GM18520 (cell line): ENCODE data around the gene ZSWIM8.
"Not testable (repeated sequence)": the region's sequence is repeated elsewhere in the genome, so short reads cannot be mapped to it uniquely, and the experiment has no call there.

ENCODE experiments used
- ATAC-seq: cut with Tn5 transposase; IDR thresholded peaks from one replicate; pipeline ENCODE4 v1.9.1; 2021; ENCODE audit not compliant: unreplicated experiment

ZSWIM8 gene, protein sequence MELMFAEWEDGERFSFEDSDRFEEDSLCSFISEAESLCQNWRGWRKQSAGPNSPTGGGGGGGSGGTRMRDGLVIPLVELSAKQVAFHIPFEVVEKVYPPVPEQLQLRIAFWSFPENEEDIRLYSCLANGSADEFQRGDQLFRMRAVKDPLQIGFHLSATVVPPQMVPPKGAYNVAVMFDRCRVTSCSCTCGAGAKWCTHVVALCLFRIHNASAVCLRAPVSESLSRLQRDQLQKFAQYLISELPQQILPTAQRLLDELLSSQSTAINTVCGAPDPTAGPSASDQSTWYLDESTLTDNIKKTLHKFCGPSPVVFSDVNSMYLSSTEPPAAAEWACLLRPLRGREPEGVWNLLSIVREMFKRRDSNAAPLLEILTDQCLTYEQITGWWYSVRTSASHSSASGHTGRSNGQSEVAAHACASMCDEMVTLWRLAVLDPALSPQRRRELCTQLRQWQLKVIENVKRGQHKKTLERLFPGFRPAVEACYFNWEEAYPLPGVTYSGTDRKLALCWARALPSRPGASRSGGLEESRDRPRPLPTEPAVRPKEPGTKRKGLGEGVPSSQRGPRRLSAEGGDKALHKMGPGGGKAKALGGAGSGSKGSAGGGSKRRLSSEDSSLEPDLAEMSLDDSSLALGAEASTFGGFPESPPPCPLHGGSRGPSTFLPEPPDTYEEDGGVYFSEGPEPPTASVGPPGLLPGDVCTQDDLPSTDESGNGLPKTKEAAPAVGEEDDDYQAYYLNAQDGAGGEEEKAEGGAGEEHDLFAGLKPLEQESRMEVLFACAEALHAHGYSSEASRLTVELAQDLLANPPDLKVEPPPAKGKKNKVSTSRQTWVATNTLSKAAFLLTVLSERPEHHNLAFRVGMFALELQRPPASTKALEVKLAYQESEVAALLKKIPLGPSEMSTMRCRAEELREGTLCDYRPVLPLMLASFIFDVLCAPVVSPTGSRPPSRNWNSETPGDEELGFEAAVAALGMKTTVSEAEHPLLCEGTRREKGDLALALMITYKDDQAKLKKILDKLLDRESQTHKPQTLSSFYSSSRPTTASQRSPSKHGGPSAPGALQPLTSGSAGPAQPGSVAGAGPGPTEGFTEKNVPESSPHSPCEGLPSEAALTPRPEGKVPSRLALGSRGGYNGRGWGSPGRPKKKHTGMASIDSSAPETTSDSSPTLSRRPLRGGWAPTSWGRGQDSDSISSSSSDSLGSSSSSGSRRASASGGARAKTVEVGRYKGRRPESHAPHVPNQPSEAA (N-terminal part only)

DNA sequence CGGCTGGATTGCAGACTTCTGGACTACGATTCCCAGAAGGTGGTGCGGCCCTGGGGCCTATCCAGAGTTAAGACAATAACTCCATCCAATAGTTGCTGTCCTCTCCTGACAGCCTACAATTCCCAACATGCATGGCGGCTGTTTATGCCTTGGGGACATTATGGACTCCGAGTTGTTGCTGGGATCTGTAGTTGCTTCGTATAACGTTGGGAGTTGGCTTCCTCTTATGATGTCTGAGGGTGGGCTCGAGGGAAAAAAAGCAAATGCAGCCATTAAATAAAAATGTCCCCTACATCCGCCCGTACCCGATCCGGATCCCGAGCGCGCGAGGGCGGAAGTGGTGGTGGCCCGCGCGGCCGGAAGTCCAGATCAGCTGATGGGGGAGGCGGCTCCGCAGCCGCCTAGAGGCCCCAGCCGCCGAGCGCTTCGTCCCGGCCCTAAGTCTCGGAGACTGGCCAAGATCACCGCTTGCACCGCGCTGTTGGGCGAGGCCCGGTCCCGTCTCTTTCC lies at the start of gene ZSWIM8:
TSS of gene ZSWIM8 (plus strand) at position 396 of the 510 bp plus-strand sequence. CDS start 273 bp downstream, outside the sequence.
- ATAC-seq = peak; percentile 74

DNA sequence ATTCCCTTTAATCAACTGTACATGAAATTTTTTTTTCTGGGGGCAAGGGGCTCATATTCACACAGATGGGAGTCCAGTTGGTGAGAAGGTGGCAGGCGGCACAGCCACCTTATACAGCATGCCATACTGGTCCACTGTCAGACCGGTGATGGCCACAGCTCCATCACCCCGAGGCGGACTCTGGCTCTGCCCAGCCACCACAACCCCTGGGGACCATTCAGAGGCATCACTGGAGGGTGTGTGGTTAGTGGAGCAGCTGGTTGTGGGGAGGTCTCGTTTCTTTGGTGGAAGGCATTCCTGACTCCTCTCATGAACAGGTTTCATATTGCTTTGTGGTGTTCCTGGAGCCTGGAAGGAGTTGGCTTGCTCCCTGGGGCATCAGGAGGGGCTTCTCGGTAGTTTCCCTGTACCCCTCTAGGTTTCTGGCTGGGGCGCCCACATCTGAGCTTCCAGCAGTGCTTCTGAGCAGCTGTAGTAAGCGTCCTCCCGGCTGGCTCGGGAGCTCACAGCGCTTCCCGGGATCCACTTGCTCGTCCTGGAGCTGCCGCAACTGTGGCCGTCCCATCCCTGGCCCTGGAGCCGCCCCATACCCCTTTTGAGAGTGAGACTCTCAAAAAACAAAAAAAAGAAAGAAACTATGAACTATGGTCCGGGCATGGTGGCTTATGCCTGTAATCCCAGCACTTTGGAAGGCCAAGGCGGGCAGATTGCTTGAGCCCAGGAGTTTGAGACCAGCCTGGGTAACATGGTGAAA lies 44.7 kb upstream of the ZSWIM8 start:
- not testable (repeated sequence) for ATAC-seq

DNA sequence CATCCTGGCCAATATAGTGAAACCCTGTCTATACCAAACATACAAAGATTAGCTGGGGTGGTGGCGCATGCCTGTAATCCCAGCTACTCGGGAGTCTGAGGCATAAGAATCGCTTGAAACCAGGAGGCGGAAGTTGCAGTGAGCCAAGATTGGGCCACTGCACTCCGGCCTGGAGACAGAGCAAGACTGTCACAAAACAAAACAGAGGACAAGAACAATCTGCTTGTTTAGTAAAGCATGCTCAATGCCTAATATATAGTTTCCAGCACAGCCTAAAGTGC lies 43.0 kb upstream of the ZSWIM8 start:
- no peak for ATAC-seq

DNA sequence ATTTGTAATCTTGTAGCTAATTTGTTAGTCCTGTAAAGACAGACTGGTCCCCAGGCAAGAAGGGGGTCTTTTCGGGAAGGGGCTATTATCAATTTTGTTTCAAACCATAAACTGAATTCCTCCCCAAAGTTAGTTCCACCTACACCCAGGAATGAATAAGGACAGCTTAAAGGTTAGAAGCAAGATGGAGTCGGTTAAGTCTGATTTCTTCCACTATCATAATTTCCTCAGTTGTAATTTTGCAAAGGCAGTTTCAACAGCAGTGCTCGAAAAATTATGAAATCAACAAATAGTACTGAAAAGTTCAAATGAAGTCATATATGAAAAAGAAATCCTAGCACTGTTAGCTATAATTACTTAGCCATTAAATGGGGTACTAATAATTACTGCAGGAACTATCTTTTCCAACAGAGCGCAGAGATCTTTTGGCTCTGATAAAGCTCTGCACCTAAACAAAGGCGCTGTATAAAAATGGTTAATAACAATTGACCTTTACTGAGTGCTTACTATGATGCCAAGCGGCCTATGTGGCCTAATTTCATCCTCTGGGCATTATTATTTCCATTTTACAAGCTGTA lies 42.0 kb upstream of the ZSWIM8 start:
- ATAC-seq = no peak

DNA sequence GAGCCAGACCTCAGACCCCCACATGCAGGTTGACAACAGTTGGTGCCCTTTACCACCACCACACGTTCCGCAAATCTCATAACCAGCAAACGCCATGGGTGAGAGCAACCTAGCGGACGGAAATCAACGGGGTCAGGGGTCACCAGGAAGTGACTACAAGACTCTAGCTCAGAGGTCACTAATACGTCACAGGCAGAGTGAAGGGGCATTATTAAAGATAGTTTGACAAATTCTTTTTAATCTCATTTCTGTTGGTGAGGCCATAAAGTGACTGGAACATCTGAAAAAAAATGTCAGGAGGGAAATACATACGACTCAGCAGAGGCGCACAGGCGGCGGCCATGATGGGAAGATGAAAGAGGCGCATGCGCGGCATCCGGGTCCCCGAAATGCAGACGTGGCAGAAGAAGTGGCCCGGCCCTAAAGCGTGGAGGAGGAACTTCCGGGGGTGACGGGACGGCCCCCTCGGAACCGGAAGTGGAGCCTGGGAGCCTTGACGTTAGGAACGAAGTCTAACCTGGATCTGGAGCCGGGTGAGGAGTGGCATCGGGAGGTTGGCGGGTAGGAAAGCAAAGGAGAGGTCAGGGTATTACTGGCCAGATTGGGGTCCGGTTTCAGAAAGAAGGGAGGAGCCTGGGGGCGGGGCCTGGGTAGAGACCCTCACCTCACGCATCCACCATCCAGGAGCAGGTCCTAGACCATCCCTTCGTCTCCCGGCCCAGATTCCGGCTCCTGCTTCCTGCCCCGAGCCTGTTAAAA lies 41.3 kb upstream of the ZSWIM8 start, which contains the start of gene SEC24C:
TSS of gene SEC24C (plus strand) at position 468 of the 759 bp plus-strand sequence. CDS start 2,461 bp downstream, outside the sequence.
- peak; percentile 75 for ATAC-seq

DNA sequence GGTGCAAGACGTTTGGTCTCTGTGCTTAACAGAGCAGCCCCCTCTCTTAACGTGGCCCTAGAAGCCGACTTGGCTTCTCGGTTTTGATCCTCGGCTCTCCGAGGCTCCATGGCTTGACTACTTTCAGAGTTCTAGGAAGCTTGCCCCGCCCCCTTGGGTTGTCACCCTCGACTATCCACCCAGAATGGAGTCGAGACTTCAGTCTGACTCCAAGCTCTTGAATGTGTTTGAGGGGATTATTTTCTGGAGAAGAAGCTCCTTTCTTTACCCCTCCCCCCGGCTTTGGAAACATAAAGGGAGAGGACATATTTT lies 40.8 kb upstream of the ZSWIM8 start:
- ATAC-seq = no peak

DNA sequence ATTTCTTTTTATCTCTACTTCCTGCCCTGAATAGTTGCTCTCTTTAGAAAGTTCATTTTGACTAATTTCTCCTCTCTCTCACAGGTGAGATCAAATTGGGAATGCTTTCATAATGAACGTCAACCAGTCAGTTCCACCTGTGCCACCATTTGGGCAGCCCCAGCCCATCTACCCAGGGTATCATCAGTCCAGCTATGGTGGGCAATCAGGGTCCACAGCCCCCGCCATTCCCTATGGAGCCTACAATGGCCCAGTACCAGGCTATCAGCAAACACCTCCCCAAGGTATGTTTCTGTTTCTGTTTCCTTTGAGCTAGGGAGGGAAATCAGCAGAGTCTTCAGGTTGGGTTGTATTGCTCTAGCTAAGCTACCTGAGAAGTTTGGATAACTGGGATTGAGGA lies 38.7 kb upstream of the ZSWIM8 start:
- ATAC-seq = no peak

DNA sequence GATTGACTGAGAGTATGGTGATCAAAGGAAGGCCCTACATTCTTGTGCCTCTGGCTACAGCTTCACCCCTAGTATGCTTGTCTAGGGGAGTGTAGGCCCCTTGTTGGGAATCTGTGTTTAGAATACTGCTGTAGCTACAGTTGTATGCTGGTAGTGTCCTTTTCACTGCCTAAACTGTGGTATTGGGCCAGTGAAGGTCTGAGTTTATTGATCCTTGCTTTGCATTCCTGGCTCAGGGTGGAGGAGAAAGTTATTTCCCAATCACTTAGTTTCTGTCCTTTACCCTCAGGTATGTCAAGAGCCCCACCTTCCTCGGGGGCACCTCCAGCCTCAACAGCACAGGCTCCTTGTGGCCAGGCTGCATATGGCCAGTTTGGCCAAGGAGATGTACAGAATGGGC lies 34.6 kb upstream of the ZSWIM8 start:
- no peak for ATAC-seq

DNA sequence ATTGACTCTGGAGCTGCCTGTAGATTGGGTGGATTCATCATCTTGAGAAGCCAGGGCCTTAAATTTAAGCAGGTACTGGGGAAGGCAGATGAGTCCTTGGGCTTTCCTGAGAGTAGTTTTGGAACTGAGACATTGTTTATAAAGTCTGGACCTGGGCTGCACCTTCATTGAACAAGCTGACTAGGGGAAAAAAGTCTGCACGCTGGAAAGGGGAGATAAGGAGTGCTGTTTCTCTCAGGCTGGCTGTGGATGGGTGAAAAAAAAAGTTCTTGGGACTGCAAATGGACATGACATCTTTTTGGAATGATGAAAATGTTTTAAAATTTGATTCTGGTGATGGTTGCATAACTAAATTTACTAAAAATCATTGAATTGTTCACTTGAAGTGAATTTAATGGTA lies 29.2 kb upstream of the ZSWIM8 start:
- no peak for ATAC-seq

DNA sequence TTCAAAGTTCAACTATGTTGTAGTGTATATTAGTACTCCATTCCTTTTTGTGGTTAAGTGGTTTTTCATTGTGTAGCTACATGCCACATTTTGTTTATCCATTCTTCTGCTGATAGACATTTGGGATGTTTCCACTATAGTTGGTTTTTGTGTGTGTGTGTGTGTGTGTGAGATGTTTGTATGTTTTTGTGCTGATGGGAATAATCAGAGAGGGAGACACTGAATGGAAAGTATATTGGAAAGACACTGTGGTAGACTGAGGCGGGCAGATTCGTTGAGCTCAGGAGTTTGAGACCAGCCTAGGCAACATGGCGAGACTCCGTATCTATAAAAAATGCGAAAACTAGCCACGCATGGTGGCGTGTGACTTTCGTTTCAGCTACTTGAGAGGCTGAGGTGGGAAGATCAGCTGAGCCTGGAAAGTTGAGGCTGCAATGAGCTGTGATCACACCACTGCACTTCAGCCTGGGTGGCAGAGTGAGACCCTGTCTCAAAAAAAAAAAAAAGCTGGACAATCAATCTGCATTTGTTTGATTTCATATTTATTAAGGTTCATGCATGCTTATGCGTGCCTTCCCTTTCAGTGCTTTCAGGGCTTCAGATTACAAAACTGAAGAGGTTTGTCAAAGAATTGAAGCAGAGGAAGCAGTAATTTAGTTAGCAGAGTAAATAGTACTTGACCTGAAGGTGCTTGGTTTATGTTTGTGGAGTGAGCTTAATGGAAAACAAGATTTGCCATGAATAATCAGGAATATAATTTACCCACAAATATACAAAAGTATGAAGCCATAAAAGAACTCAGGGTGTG lies 26.5 kb upstream of the ZSWIM8 start:
- no peak for ATAC-seq

DNA sequence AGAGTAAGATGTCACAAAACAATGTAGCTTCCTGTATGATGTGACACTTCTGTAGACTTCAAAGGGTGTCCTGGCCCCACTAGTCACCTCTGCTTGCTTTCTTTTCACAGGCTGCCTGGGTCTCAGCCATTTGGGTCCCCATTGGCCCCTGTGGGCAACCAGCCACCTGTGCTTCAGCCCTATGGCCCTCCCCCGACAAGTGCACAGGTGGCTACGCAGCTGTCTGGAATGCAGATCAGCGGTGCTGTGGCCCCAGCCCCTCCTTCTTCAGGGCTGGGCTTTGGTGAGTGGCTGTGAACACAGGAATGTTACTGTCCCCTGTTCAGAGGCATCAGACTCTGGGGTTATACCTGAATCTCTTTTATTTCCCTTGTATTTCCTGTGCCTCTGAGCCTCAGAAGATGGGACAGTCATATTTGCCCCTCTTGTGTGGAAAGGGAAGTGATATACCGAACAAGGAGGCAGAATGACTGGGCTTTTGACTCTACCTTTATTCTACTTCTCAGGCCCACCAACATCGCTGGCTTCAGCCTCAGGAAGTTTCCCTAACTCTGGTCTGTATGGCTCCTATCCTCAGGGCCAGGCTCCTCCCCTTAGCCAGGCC lies 25.8 kb upstream of the ZSWIM8 start:
- peak; percentile 49 for ATAC-seq

DNA sequence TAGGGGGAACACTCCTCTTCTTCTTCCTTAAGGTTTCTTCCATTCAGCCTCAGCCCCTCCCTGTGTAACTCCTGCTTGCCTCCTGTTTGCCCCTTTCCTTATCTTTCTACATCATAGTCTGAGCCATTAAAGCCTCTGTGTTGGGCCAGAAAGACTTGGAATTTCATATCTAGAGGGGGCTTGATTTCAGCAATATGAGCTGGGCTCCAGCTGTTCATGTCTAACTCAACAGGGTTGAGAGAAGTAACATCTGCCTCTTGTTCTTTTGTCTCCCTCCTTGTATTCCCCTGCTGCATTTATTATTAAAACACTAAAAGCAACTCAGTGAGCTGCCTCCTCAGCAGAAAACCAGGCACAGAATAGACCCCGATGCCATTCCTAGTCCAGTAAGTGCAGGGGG lies 23.6 kb upstream of the ZSWIM8 start:
- ATAC-seq = no peak

DNA sequence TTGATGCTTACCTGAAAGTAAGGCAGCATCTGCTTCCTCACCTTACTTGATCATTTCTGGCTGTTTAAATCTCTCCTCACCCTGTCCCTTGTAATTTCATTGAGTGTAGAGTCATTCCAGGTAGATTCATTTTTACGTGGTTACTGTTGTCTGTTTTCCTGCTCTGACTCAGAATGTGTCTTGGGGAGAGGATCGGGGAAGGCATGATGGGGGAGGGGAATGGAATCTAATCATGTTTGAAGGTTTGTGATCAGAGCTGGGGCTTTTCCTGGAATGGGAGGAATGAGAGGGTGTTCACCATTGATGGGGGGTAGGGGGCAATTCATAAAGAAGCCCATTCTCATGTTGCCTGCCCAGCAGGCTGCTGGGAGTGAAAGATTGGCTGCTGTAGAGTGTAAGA lies 22.5 kb upstream of the ZSWIM8 start:
- ATAC-seq = no peak

DNA sequence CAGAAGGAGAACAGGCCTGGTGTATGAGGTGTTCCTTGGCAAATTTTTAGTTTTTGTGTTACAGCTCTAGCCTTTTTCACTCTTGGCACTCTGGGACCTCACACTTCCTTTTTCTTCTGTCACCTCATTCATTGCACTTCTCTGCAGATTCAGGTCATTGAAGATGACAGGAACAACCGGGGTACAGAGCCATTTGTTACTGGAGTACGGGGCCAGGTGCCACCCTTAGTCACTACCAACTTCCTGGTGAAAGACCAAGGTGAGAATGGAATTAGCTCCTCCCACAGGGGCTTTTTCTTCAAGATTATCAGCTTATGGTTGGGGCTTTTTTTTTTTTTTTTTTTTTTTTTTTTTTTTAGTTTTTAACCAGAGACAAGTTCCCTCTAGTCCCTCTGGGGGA lies 22.1 kb upstream of the ZSWIM8 start:
- ATAC-seq = no peak

DNA sequence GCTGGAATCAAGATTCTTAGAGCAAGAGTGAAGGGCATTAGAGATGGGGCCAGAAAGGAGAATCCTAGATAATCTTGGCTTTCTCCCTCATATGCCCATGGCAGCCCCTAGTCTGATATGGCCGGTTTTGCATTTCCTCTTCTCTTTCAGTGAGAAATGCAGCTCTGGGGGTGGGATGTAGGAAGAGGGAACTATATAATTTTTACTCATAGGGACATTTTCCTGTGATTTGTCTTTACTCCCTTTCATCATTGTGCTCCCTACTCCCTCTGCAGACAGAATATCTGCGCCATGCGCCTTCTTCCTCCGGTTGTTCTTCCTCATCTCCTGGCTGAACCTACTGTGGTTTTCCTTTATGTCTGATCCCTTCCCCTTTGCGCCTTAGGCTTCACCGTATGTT lies 20.3 kb upstream of the ZSWIM8 start:
- ATAC-seq = no peak

DNA sequence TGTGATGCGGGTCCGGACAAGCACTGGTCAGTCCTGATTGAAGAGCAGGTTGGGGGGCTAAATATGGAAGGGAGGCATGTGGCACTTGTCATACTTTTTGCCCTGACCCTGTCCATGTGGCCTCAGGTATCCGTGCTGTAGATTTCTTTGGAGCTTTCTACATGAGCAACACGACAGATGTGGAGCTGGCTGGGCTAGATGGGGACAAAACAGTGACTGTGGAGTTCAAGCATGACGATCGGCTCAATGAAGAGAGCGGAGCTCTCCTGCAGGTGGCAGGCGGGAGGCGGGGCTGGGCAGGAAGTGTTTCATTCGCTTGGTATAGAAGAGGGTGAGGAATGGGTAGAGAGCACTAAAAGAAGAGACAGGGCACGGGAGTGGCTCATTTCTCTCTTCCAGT lies 16.5 kb upstream of the ZSWIM8 start:
- no peak for ATAC-seq

DNA sequence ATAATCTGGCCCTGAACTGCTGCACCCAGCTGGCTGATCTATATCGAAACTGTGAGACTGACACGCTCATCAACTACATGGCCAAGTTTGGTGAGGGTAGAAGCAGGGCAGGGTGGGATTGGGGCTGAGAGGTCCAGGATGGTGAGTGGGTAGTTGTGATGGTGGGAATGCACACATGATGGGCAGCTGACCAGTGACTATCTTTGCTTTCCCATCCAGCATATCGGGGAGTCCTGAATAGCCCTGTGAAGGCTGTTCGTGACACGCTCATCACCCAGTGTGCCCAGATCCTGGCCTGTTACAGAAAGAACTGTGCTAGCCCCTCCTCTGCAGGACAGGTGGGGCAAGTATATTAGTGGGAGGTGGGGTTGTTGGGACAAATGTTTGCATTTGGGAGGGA lies 16.0 kb upstream of the ZSWIM8 start:
- no peak for ATAC-seq

DNA sequence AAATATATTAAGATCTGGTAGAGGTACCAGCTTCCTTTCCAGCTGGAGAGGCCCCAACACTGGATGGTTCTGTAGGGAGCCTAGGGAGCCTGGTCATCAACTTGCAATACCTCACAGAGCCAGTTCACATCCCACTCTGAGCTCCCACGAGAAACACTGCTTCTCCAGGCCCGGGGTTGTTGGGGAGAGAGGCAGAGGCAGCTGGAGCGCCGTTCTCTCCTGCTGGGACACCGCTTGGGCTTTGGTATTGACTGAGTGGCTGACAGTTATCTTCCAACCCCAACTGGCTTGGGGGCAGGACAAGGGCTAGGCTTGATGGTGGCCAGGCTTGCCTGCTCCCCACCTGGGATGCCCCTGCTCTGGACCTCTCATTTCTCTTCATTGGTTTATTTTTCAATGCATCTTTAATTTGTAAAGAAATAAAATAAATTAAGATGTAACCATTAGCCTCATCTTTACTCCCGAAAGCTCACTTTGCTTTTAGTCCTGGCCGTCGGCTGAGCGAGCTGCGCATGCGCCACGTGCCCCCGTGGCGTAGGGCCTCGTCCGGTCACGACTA lies 13.6 kb upstream of the ZSWIM8 start:
- no peak for ATAC-seq
